CD14-positive monocyte (primary cell): ENCODE results near the gene FOXP1. TPM values are rescaled to one million over a fixed set of nuclear protein-coding genes. Genes with fewer than 3 reads are reported as not detected.

Experiments
- DNase-seq, 3 donors: peaks; one replicate each; pipeline ENCODE4 v3.0.0-alpha.2; 2011 to 2022
- H2AFZ ChIP-seq: 2 replicates; pipeline ENCODE4 v1.6.0; 2012; ENCODE audit warnings: mild to moderate bottlenecking, low read depth, low read length, inconsistent platforms; ENCODE audit not compliant: insufficient read depth, poor library complexity, severe bottlenecking
- H3K27ac ChIP-seq, 2 donors: 1 replicate in 1 of 2; 2 replicates in 1 of 2; pipeline ENCODE4 v1.5.1; 2012 to 2013; ENCODE audit warnings: low read length in 2 of 2, control low read depth in 1 of 2, inconsistent platforms in 1 of 2, low read depth in 1 of 2, mild to moderate bottlenecking in 1 of 2
- H3K27me3 ChIP-seq, 2 donors: one replicate each; pipeline versions ENCODE4 v1.6.0 to v1.6.1; 2011 to 2013; ENCODE audit warnings: low read length in 2 of 2; ENCODE audit not compliant: control insufficient read depth in 2 of 2, insufficient read depth in 2 of 2
- H3K36me3 ChIP-seq, 2 donors: replicated peaks in 1 of 2; 1 replicate in 1 of 2; 2 replicates in 1 of 2; pipeline versions ENCODE4 v1.5.1 to v1.6.1; 2012 to 2013; ENCODE audit warnings: low read length in 2 of 2, control low read depth in 1 of 2, inconsistent platforms in 1 of 2, mild to moderate bottlenecking in 1 of 2; ENCODE audit not compliant: insufficient read depth in 2 of 2, control insufficient read depth in 1 of 2
- H3K4me1 ChIP-seq, 2 donors: 1 replicate in 1 of 2; 2 replicates in 1 of 2; pipeline versions ENCODE4 v1.5.1 to v1.6.1; 2012 to 2013; ENCODE audit warnings: low read length in 2 of 2, control low read depth in 1 of 2, inconsistent platforms in 1 of 2, mild to moderate bottlenecking in 1 of 2, moderate library complexity in 1 of 2; ENCODE audit not compliant: insufficient read depth in 2 of 2, control insufficient read depth in 1 of 2
- H3K4me2 ChIP-seq: replicated peaks from 2 replicates; pipeline ENCODE3; 2012; ENCODE audit warnings: low read length, moderate library complexity, mild to moderate bottlenecking; ENCODE audit not compliant: poor library complexity, severe bottlenecking; ENCODE audit errors: extremely low read depth
- H3K4me3 ChIP-seq, 3 experiments: fragments of 200-600 bp in 1 of 3; sonication (generic) in 1 of 3; replicated peaks in 1 of 3; 1 replicate in 2 of 3; 2 replicates in 1 of 3; pipeline ENCODE4 v1.5.1; 2011 to 2013; ENCODE audit warnings: low read length in 3 of 3, mild to moderate bottlenecking in 3 of 3, control low read depth in 2 of 3, low read depth in 2 of 3, inconsistent platforms in 1 of 3, moderate library complexity in 1 of 3
- H3K79me2 ChIP-seq: 2 replicates; pipeline ENCODE4 v1.6.0; 2012; ENCODE audit warnings: mild to moderate bottlenecking, control low read depth, inconsistent platforms, low read length, moderate library complexity; ENCODE audit not compliant: insufficient read depth
- H3K9ac ChIP-seq: 2 replicates; pipeline ENCODE4 v1.6.0; 2017; ENCODE audit warnings: low read length, mild to moderate bottlenecking; ENCODE audit not compliant: insufficient read depth, poor library complexity, severe bottlenecking
- H3K9me3 ChIP-seq, 2 donors: replicated peaks in 1 of 2; 1 replicate in 1 of 2; 2 replicates in 1 of 2; pipeline versions ENCODE4 v1.5.1 to v1.6.1; 2012 to 2013; ENCODE audit warnings: low read length in 2 of 2, control low read depth in 1 of 2; ENCODE audit not compliant: control insufficient read depth in 1 of 2, insufficient read depth in 1 of 2
- H4K20me1 ChIP-seq: 2 replicates; pipeline ENCODE4 v1.6.0; 2012; ENCODE audit warnings: mild to moderate bottlenecking, low read length, control low read depth, moderate library complexity; ENCODE audit not compliant: insufficient read depth
- H3K27ac Mint-ChIP-seq, 7 donors: one replicate each; pipeline ENCODE4 v1.8.0; 2020; ENCODE audit warnings: mild to moderate bottlenecking in 7 of 7, mixed read lengths in 7 of 7, moderate library complexity in 6 of 7, inconsistent platforms in 2 of 7
- H3K27me3 Mint-ChIP-seq, 3 donors: one replicate each; pipeline ENCODE4 v1.8.0; 2021 to 2022; ENCODE audit warnings: low read depth in 3 of 3, mild to moderate bottlenecking in 3 of 3, mixed read lengths in 3 of 3, moderate library complexity in 3 of 3, inconsistent platforms in 1 of 3
- H3K36me3 Mint-ChIP-seq, 2 donors: one replicate each; pipeline ENCODE4 v1.8.0; 2020; ENCODE audit warnings: mixed read lengths in 2 of 2, inconsistent platforms in 1 of 2, mild to moderate bottlenecking in 1 of 2
- H3K4me1 Mint-ChIP-seq: one replicate; pipeline ENCODE4 v1.8.0; 2020; ENCODE audit warnings: mild to moderate bottlenecking, mixed read lengths
- H3K4me3 Mint-ChIP-seq, 2 donors: one replicate each; pipeline ENCODE4 v1.8.0; 2020; ENCODE audit warnings: mild to moderate bottlenecking in 2 of 2, mixed read lengths in 2 of 2, moderate library complexity in 1 of 2
- H3K9me3 Mint-ChIP-seq, 7 donors: one replicate each; pipeline ENCODE4 v1.8.0; 2020 to 2022; ENCODE audit warnings: mixed read lengths in 7 of 7, mild to moderate bottlenecking in 6 of 7, moderate library complexity in 6 of 7, inconsistent platforms in 2 of 7
- WGBS: methylation state at CpG from one replicate; pipeline ENCODE4 v1.1.5; 2013; ENCODE audit warnings: missing lambda C conversion rate; ENCODE audit not compliant: insufficient coverage; 5-methylcytosine and 5-hydroxymethylcytosine counted together
- intact Hi-C, 2 donors: fragments of 100-400 bp; cut with micrococcal nuclease; formaldehyde crosslinking; loops; one replicate each; pipeline versions ENCODE4 v1.15.0 to v1.15.1; 2023
- polyA plus RNA-seq, 3 donors: library from polyadenylated mRNA; depleted of rRNA in 1 of 3; unstranded in 2 of 3; stranded (reverse) in 1 of 3; fragments of 300-500 nt in 2 of 3; fragments of >200 nt in 1 of 3; fragmentation: Illumina TruSeq in 2 of 3; gene quantifications; 1 replicate in 2 of 3; 2 replicates in 1 of 3; pipeline ENCODE4 v1.2.3, GENCODE V29; 2012 to 2021
- TF ChIP-seq, protein P1 (sequence below): fragments of 200-600 bp; IDR thresholded peaks from one replicate; pipeline ENCODE4 v1.8.0; 2022; ENCODE audit warnings: antibody characterized with exemption, mild to moderate bottlenecking

The FOXP1 gene
- polyA plus RNA-seq, 3 donors = 25.7 to 42.6 (median 27.8) TPM

DNA sequence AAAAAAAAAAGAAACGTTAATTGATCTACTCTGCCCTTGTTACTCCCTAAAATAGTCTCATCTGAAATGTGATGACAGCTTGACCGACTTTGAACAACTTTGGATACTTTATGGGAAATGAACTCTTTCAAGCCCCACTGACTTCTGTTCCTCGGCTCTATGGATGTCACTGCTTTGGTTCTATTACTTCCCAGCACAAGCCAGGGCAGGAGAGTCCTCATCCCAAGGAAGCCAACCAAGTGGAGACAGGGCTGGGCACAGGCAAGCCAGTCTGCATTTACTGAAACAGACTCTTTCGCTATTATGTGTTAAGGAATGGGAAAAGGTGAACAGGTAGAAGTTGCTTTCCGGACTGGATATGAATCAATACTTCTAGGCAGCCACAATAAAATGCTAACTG, 444.0 kb downstream of the FOXP1 start:
- no peak overlapping the region for H3K27ac ChIP-seq
- no peaks in the 10 kb centered on the region for H3K79me2 ChIP-seq
- Mint-ChIP-seq H3K27ac (peak overlapping the region in 2 of 7 donors; percentile 38 to 43), H3K9me3 (no peaks in the 10 kb centered on the region), H3K27me3 (no peaks in the 10 kb centered on the region), H3K4me1 (peaks cover 2% of the 10 kb centered on the region), H3K4me3 (no peak overlapping the region), H3K36me3 (peaks cover 17 to 23% of the 10 kb centered on the region in 2 donors)
- H3K36me3 ChIP-seq = peaks cover 2 to 5% of the 10 kb centered on the region in 2 donors
- H4K20me1 ChIP-seq = peaks cover 34% of the 10 kb centered on the region
- H3K9me3 ChIP-seq = no peaks in the 10 kb centered on the region
- WGBS = 93% methylated on average over 3 of the region's 5 CpGs
- DNase-seq = no peak
- no peak overlapping the region for H2AFZ ChIP-seq
- no peaks in the 10 kb centered on the region for H3K27me3 ChIP-seq
- intact Hi-C loops = no loop called here
- TF ChIP-seq, protein P1, sequence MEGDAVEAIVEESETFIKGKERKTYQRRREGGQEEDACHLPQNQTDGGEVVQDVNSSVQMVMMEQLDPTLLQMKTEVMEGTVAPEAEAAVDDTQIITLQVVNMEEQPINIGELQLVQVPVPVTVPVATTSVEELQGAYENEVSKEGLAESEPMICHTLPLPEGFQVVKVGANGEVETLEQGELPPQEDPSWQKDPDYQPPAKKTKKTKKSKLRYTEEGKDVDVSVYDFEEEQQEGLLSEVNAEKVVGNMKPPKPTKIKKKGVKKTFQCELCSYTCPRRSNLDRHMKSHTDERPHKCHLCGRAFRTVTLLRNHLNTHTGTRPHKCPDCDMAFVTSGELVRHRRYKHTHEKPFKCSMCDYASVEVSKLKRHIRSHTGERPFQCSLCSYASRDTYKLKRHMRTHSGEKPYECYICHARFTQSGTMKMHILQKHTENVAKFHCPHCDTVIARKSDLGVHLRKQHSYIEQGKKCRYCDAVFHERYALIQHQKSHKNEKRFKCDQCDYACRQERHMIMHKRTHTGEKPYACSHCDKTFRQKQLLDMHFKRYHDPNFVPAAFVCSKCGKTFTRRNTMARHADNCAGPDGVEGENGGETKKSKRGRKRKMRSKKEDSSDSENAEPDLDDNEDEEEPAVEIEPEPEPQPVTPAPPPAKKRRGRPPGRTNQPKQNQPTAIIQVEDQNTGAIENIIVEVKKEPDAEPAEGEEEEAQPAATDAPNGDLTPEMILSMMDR = no peak
- H3K4me3 ChIP-seq = no peak overlapping the region
- no peak overlapping the region for H3K9ac ChIP-seq
- H3K4me1 ChIP-seq = no peaks in the 10 kb centered on the region
- no peak overlapping the region for H3K4me2 ChIP-seq

GRCh38 chr3:71138410-71138809, 445.1 kb downstream of the FOXP1 start:
- Mint-ChIP-seq H3K4me1 (peaks cover 2% of the 10 kb centered on the region), H3K4me3 (no peak overlapping the region), H3K9me3 (no peaks in the 10 kb centered on the region), H3K36me3 (peaks cover 13 to 21% of the 10 kb centered on the region in 2 donors), H3K27me3 (no peaks in the 10 kb centered on the region), H3K27ac (no peak overlapping the region)
- no peak overlapping the region for H3K4me3 ChIP-seq
- H3K4me1 ChIP-seq = no peaks in the 10 kb centered on the region
- H2AFZ ChIP-seq = no peak overlapping the region
- H3K36me3 ChIP-seq = peaks cover 2 to 4% of the 10 kb centered on the region in 2 donors
- H3K4me2 ChIP-seq = no peak overlapping the region
- TF ChIP-seq, protein P1 = no peak
- DNase-seq = no peak
- H3K9me3 ChIP-seq = no peaks in the 10 kb centered on the region
- no CpG with 5 or more reads among the region's 5 CpGs for WGBS
- no peaks in the 10 kb centered on the region for H3K79me2 ChIP-seq
- H4K20me1 ChIP-seq = peaks cover 32% of the 10 kb centered on the region
- no peak overlapping the region for H3K27ac ChIP-seq
- no peaks in the 10 kb centered on the region for H3K27me3 ChIP-seq
- no peak overlapping the region for H3K9ac ChIP-seq
- intact Hi-C loops = no loop called here
